Glomerular visceral epithelial cell (primary cell): Measurements from ENCODE around the gene PRUNE1.

Experiments used
- DNase-seq: peaks from one replicate; pipeline ENCODE4 v3.0.0-alpha.2; 2016; ENCODE audit errors: extremely low spot score

The PRUNE1 gene, protein sequence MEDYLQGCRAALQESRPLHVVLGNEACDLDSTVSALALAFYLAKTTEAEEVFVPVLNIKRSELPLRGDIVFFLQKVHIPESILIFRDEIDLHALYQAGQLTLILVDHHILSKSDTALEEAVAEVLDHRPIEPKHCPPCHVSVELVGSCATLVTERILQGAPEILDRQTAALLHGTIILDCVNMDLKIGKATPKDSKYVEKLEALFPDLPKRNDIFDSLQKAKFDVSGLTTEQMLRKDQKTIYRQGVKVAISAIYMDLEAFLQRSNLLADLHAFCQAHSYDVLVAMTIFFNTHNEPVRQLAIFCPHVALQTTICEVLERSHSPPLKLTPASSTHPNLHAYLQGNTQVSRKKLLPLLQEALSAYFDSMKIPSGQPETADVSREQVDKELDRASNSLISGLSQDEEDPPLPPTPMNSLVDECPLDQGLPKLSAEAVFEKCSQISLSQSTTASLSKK

GRCh38 chr1:151008244-151009205 is at the start of gene PRUNE1:
Gene PRUNE1 (plus strand): TSS chr1:151008449. CDS start chr1:151008633, 184 bp downstream.
- DNase-seq, result peak; percentile 98

DNA sequence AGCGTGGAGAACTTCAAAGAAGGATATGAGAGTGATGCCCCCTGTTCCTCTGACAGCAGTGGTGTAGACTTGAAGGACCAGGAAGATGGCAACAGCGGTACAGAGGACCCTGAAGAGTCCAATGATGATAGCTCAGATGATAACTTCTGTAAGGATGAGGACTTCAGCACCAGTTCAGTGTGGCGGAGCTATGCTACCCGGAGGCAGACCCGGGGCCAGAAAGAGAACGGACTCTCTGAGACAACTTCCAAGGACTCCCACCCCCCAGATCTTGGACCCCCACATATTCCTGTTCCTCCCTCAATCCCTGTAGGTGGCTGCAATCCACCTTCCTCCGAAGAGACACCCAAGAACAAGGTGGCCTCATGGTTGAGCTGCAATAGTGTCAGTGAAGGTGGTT is 47.6 kb upstream of the PRUNE1 start:
- DNase-seq, result no peak

DNA sequence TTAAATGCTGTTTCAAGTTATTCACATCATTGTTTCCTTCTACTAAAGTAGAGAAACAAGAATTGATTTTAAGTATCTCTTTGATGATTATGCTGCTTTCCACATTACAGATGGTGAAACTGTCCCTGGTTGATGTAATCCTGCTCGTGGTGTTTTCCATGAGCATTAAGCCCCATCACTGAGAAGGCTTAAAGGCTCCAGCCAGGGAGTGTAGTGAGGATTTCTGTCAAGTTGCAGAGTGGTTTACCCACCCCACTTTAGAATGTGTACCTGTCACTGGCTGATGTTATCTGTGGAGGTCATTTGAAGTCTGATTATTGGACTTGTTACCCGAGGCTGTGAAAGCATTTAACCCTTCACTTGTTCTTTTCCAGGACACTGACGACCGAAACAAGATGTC is 46.5 kb upstream of the PRUNE1 start:
- DNase-seq, result no peak

DNA sequence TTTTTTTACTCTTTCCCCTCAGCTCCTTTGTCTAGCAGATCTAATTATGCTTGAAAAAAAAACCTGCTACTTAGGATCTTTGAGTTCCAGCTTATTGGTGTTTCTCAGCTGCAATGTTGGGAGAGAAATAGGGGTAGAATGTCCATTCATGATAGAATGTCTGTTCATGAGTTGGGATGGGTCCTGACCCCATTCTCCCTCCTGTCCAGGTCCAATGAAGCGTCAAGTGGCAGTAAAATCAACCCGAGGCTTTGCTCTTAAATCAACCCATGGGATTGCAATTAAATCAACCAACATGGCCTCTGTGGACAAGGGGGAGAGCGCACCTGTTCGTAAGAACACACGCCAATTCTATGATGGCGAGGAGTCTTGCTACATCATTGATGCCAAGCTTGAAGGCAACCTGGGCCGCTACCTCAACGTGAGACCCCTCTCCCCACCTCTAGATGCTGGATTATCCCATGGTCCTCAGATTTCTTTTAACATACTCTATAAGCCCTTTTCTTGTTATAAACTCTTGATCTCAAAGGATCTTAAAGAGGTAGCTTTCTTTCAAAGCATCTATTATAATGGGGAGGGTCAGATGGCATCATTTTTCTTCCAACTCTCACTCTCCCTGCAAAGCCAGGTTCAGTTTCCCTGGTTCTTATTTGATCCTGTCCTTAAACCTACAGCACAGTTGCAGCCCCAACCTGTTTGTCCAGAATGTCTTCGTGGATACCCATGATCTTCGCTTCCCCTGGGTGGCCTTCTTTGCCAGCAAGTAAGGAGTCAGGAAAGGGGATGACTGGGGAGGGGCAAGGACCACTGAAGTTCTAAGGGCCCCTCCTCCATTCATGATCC is 44.7 kb upstream of the PRUNE1 start:
- DNase-seq, result no peak

DNA sequence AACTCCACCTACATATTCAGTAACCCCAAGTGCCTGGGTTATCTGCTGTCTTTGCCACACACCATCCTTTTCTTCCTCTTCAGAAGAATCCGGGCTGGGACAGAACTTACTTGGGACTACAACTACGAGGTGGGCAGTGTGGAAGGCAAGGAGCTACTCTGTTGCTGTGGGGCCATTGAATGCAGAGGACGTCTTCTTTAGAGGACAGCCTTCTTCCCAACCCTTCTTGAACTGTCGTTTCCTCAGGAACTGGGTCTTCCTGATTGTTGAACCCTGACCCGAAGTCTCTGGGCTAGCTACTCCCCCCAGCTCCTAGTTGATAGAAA is 44.1 kb upstream of the PRUNE1 start:
- DNase-seq, result no peak

DNA sequence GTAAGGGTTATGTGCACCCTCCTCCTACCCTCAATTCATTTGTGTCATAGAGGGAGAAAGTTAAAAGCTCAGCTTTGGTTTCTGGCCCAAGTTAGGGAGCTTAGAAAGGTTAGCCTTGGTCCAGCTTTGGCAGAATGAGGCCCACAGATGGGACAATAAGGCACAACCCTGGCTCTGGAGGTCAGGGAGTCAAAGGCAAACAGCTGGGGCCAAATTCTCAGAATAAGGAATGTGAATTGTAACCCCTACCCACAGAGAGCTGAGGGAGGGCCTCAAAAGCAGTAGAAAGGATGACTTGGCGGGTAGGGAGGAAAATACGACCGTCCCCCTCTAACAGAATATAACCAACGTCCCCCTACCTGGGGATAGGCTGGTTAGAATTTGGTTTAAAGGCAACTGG is 42.6 kb upstream of the PRUNE1 start:
- DNase-seq, result no peak

- DNase-seq, result no peak
Measured at GRCh38 chr1:150966011-150966410, 42.2 kb upstream of the PRUNE1 start.

DNA sequence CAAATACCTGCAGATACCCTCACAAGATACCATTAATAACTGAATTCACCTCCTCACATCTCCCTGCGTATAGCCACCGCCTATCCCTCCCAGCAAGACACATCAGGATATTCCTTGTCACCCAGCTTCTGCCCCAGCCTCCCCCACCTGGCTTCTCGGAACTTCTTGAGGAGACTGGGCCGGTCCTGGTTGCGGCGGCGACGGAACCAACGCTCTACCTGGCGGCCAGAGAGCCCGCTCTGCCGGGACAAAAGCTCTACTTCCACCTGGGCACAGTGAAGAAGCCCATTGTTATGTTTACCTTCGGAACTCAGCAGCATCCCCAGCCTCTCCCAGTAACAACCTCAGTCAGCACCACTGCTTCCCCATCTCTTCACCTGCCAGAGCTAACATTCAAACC is 40.3 kb upstream of the PRUNE1 start:
- no peak for DNase-seq

DNA sequence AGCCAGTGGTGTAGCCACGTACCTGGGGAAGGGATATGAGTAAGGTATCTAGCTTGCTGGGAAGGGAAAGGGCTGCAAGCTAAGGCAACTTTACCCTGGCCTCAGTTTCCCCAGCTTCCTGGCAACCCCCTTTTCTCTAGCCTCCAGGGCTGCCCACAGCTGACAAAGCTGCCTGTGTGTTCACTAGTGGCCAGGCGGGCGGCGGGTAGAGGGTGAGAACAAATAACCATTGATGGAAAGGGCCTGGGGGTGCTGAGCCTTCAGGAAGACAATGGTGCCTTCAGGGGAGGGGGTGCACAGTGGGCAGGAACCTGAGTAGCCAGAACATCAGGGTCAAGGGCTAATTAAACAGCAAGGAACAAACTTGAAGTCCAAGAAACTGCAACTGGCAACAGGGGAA is 39.8 kb upstream of the PRUNE1 start:
- no peak for DNase-seq

DNA sequence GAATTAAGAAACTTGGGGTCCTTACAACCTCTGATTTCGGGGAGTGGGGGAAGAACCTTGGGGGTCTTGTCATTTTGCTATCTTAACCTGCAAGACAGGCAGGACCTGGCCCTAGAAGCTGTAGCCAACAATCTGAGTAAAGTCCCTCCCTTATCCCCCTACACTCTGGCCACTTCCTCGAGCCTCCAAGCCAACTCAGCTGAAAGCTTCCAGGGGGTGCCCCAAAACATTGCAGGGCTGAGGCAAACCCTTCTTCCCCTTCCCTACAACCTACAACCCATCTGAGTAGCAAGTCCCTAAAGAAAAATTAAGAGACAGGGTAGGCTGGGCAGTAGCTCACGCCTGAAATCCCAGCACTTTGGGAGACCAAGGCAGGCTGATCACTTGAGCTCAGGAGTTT is 38.6 kb upstream of the PRUNE1 start:
- no peak for DNase-seq

DNA sequence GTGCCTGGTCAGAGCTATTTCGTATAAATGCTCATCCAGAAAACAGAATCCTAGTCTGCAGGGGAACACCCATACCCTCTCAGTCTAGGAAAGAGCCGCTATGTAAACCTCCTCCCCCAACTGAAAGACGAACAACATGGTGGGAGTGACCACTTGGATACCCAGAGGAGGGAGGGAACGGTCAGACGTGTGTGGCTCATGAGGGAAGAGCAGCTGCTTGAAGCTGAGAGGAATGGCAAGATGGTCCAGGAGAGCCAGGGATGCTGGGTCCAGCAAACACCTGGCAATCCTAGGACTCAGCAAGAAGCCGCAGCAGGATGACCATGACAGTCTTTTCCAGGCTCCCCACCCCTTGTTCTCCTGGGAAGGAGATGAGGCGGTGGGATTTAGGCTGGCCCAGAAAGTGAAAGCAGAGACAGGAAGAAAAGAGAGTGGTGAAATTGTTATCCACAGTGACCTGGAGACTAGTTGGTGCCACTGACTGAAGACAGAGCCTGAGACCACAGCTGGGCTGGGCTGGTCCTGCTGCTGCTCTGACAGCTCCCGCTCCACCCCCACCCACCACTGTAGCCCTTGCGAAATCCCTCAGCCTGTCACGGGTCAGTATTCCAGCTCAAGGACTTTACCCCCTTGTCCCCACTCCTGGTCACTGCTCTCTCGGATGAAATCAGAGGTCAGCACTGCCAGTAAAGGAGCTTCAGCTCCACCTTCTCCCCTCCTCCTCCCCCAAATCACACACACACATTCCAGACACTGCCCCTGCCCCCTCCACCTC is 37.3 kb upstream of the PRUNE1 start:
- peak; percentile 67 for DNase-seq

GRCh38 chr1:150971583-150972416 is 36.4 kb upstream of the PRUNE1 start:
- DNase-seq, result peak; percentile 62

- no peak for DNase-seq
Measured at GRCh38 chr1:150972417-150972940, 35.8 kb upstream of the PRUNE1 start.

GRCh38 chr1:150973258-150973835 is 34.9 kb upstream of the PRUNE1 start:
- no peak for DNase-seq

- DNase-seq, result no peak
Measured at GRCh38 chr1:150973836-150974579, 34.2 kb upstream of the PRUNE1 start.

- DNase-seq, result peak; percentile 87
Measured at GRCh38 chr1:150974580-150975478, 33.4 kb upstream of the PRUNE1 start, which contains the start of gene CERS2. Gene CERS2 (minus strand): TSS chr1:150974835. CDS start chr1:150969090, 5,745 bp downstream.

GRCh38 chr1:150976401-150976821 is 31.8 kb upstream of the PRUNE1 start:
- DNase-seq, result no peak
